ENCODE results near the gene SERPINB8.

The SERPINB8 gene

DNA sequence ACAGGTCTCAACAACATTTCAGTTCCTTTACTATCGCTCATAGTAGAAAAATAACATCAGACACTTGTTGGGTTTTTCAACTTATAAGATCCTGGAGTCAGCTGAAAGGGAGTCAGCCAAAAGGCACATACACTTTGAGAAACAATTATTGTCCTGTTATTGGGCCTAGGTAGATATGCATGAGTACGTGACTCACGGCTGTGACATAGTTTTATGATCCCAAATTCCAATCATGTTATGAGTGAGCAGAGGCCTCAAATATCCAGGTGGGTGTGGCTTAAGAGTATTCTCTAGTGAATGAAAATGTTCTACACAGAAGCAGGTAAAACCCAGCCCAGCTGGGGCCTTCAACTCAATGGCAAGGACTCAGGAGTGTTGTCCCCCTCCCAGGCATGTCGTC is 27.2 kb downstream of the SERPINB8 start:
- Histone ChIP-seq H3K4me2 (ENCODE audit: low read length) (no peak overlapping the region), H4K20me1 (ENCODE audit: control insufficient read depth, insufficient read depth, low read depth, low read length) (no peaks in the 10 kb centered on the region), H3K4me1 (ENCODE audit: control insufficient read depth, low read length) (no peaks in the 10 kb centered on the region), H3K4me3 (ENCODE audit: low read length) (no peak overlapping the region), H3K79me2 (ENCODE audit: control insufficient read depth, low read length) (no peaks in the 10 kb centered on the region), H3K9me2 (replicated peaks; ENCODE audit: control insufficient read depth, low read length) (no peaks in the 10 kb centered on the region), H3K27me3 (ENCODE audit: control insufficient read depth, low read length) (no peaks in the 10 kb centered on the region), H3K36me3 (ENCODE audit: control insufficient read depth, low read length) (no peaks in the 10 kb centered on the region), H3K27ac (ENCODE audit: low read depth, low read length) (no peak overlapping the region), H3F3A (ENCODE audit: control insufficient read depth, insufficient read depth) (no peaks in the 10 kb centered on the region), H3K9me3 (ENCODE audit: control insufficient read depth, insufficient read depth, low read length) (0 out of 2 replicates have a peak, but pooled peaks cover 6% of the 10 kb centered on the region)
- TF ChIP-seq, protein P1, sequence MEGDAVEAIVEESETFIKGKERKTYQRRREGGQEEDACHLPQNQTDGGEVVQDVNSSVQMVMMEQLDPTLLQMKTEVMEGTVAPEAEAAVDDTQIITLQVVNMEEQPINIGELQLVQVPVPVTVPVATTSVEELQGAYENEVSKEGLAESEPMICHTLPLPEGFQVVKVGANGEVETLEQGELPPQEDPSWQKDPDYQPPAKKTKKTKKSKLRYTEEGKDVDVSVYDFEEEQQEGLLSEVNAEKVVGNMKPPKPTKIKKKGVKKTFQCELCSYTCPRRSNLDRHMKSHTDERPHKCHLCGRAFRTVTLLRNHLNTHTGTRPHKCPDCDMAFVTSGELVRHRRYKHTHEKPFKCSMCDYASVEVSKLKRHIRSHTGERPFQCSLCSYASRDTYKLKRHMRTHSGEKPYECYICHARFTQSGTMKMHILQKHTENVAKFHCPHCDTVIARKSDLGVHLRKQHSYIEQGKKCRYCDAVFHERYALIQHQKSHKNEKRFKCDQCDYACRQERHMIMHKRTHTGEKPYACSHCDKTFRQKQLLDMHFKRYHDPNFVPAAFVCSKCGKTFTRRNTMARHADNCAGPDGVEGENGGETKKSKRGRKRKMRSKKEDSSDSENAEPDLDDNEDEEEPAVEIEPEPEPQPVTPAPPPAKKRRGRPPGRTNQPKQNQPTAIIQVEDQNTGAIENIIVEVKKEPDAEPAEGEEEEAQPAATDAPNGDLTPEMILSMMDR (IDR thresholded peaks at IDR 0.05; ENCODE audit: low read depth, low read length, poor library complexity, severe bottlenecking): no peak
- no peak for TF ChIP-seq EZH2phosphoT487 (IDR thresholded peaks at IDR 0.05; ENCODE audit: borderline replicate concordance, low read length)

DNA sequence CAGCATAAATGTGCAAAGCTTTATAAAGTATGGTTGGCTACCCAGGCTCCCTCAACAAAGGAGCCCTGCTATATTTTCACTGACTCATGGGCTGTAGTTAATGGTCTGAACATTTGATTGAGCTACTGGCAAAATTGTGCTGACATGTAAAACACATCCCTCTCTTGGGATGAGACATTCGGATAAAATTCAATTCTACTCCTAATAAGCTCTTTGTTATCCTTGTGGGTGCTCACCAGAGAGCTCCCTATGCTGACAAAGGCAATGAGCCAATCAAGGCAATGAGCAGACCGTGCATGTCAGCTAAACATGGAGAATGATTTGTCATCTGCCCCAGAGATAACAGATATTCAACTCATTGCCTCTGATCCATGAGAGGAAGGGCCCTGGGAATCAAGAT is 27.7 kb downstream of the SERPINB8 start:
- Histone ChIP-seq H3K27me3 (ENCODE audit: control insufficient read depth, low read length) (no peaks in the 10 kb centered on the region), H3K27ac (ENCODE audit: low read depth, low read length) (no peak overlapping the region), H3K9me3 (ENCODE audit: control insufficient read depth, insufficient read depth, low read length) (0 out of 2 replicates have a peak, but pooled peaks cover 6% of the 10 kb centered on the region), H3K9me2 (replicated peaks; ENCODE audit: control insufficient read depth, low read length) (no peaks in the 10 kb centered on the region), H3K4me3 (ENCODE audit: low read length) (no peak overlapping the region), H4K20me1 (ENCODE audit: control insufficient read depth, insufficient read depth, low read depth, low read length) (no peaks in the 10 kb centered on the region), H3K4me1 (ENCODE audit: control insufficient read depth, low read length) (no peaks in the 10 kb centered on the region), H3K79me2 (ENCODE audit: control insufficient read depth, low read length) (no peaks in the 10 kb centered on the region), H3F3A (ENCODE audit: control insufficient read depth, insufficient read depth) (no peaks in the 10 kb centered on the region), H3K4me2 (ENCODE audit: low read length) (no peak overlapping the region), H3K36me3 (ENCODE audit: control insufficient read depth, low read length) (no peaks in the 10 kb centered on the region)
- TF ChIP-seq EZH2phosphoT487 (IDR thresholded peaks at IDR 0.05; ENCODE audit: borderline replicate concordance, low read length): no peak
- TF ChIP-seq, protein P1 (IDR thresholded peaks at IDR 0.05; ENCODE audit: low read depth, low read length, poor library complexity, severe bottlenecking): no peak

DNA sequence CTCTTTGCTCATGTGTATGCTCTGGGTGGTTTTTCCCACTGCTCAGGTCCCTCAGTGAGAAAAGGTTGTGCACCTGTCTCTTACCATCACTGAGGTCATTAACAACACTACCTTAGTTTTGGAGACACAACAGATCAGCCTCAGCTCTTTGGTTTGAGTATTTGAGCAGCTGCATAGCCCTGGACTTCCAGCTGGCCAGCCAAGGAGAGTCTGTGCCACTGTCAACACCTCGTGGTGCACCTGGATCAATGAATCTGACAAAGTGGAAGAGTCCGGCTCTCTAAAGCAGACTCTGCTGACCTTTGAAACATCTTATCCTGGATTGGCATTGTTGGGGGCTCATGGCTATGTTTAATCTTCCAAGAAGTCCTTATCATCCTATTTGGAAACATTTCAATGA is 30.0 kb downstream of the SERPINB8 start:
- Histone ChIP-seq H4K20me1 (ENCODE audit: control insufficient read depth, insufficient read depth, low read depth, low read length) (no peaks in the 10 kb centered on the region), H3K4me2 (ENCODE audit: low read length) (no peak overlapping the region), H3K4me3 (ENCODE audit: low read length) (no peak overlapping the region), H3K9me3 (ENCODE audit: control insufficient read depth, insufficient read depth, low read length) (0 out of 2 replicates have a peak, but pooled peaks cover 6% of the 10 kb centered on the region), H3F3A (ENCODE audit: control insufficient read depth, insufficient read depth) (no peaks in the 10 kb centered on the region), H3K36me3 (ENCODE audit: control insufficient read depth, low read length) (no peaks in the 10 kb centered on the region), H3K27ac (ENCODE audit: low read depth, low read length) (no peak overlapping the region), H3K27me3 (ENCODE audit: control insufficient read depth, low read length) (no peaks in the 10 kb centered on the region), H3K79me2 (ENCODE audit: control insufficient read depth, low read length) (no peaks in the 10 kb centered on the region), H3K4me1 (ENCODE audit: control insufficient read depth, low read length) (no peaks in the 10 kb centered on the region), H3K9me2 (replicated peaks; ENCODE audit: control insufficient read depth, low read length) (no peaks in the 10 kb centered on the region)
- no peak for TF ChIP-seq EZH2phosphoT487 (IDR thresholded peaks at IDR 0.05; ENCODE audit: borderline replicate concordance, low read length)
- TF ChIP-seq, protein P1 (IDR thresholded peaks at IDR 0.05; ENCODE audit: low read depth, low read length, poor library complexity, severe bottlenecking): no peak

Measured in DOHH2 (cell line).